AG08396 (cell line): ENCODE measurements around the gene OR2AJ1.

Experiments
- DNase-seq: peaks from one replicate; pipeline ENCODE4 v3.0.0; 2012; ENCODE audit warnings: low spot score, mixed read lengths

Gene OR2AJ1

GRCh38 chr1:247962911-247963588 lies 38.4 kb downstream of the OR2AJ1 start:
- DNase-seq, result no peak

- DNase-seq, result no peak
Observed at GRCh38 chr1:247964933-247965332, 40.2 kb downstream of the OR2AJ1 start, which contains the start of gene OR2AK2. Gene OR2AK2, plus strand, starts transcription at chr1:247965233. Its CDS starts 144 bp downstream, at chr1:247965377.

- no peak for DNase-seq
Observed at GRCh38 chr1:247966532-247967204, 42.0 kb downstream of the OR2AJ1 start.
